Caco-2 (cell line): ENCODE measurements around the gene HLA-DMB. TPM values are rescaled to one million over a fixed set of nuclear protein-coding genes. Genes with fewer than 3 reads are reported as not detected.

Experiments used
- BruUV-seq: library from RNA; stranded (reverse); fragments of 400-500 nt; replicated peaks from 2 replicates; lab custom pipeline; 2021; lab: Mats Ljungman, UMichigan
- CTCF ChIA-PET: fragments of 300-600 bp; sonication (Branson Sonifier 250); formaldehyde crosslinking; loops from one replicate; lab custom pipeline; 2022; ENCODE audit warnings: antibody characterized with exemption; lab: Charles Lee
- POLR2A ChIA-PET: fragments of 300-600 bp; sonication (Branson Sonifier 250); formaldehyde crosslinking; loops from one replicate; lab custom pipeline; 2022; ENCODE audit warnings: antibody characterized with exemption; lab: Charles Lee
- DNase-seq, 2 experiments: peaks; one replicate each; pipeline versions ENCODE4 v3.0.0 to v3.0.0-alpha.2; 2020 to 2022
- H3K27me3 ChIP-seq: replicated peaks from 2 replicates; pipeline ENCODE4 v1.6.0; 2011; ENCODE audit warnings: low read length; ENCODE audit not compliant: control insufficient read depth, insufficient read depth
- H3K36me3 ChIP-seq: 2 replicates; pipeline ENCODE4 v1.5.1; 2011; ENCODE audit warnings: low read length; ENCODE audit not compliant: control insufficient read depth, insufficient read depth
- H3K4me1 ChIP-seq: fragments of 250-450 bp; sonication (Bioruptor Pico); 2 replicates; pipeline ENCODE4 v1.5.1; 2020; ENCODE audit warnings: mild to moderate bottlenecking
- H3K4me3 ChIP-seq: 2 replicates; pipeline ENCODE4 v1.5.1; 2011; ENCODE audit warnings: low read depth, mild to moderate bottlenecking, control low read depth, low read length
- H3K9me3 ChIP-seq: fragments of 250-450 bp; sonication (Bioruptor Pico); 2 replicates; pipeline ENCODE4 v1.5.1; 2020; ENCODE audit warnings: mild to moderate bottlenecking, moderate library complexity
- H3K27ac Mint-ChIP-seq: one replicate; pipeline ENCODE4 v1.8.0; 2022; ENCODE audit warnings: mixed read lengths; ENCODE audit not compliant: unreplicated experiment
- H3K27me3 Mint-ChIP-seq: one replicate; pipeline ENCODE4 v1.8.0; 2022; ENCODE audit warnings: mixed read lengths; ENCODE audit not compliant: insufficient read depth, unreplicated experiment
- H3K36me3 Mint-ChIP-seq: one replicate; pipeline ENCODE4 v1.8.0; 2022; ENCODE audit warnings: mild to moderate bottlenecking, mixed read lengths; ENCODE audit not compliant: insufficient read depth, unreplicated experiment
- H3K4me1 Mint-ChIP-seq: one replicate; pipeline ENCODE4 v1.8.0; 2022; ENCODE audit warnings: low read depth, mixed read lengths; ENCODE audit not compliant: unreplicated experiment
- H3K4me3 Mint-ChIP-seq: one replicate; pipeline ENCODE4 v1.8.0; 2022; ENCODE audit warnings: mild to moderate bottlenecking, moderate library complexity, mixed read lengths; ENCODE audit not compliant: unreplicated experiment
- H3K9me3 Mint-ChIP-seq: one replicate; pipeline ENCODE4 v1.8.0; 2022; ENCODE audit warnings: mixed read lengths; ENCODE audit not compliant: unreplicated experiment
- intact Hi-C: fragments of 100-400 bp; cut with micrococcal nuclease; formaldehyde crosslinking; loops from one replicate; pipeline ENCODE4 v1.10.0; 2022; ENCODE audit not compliant: unreplicated experiment
- total RNA-seq: library from RNA; stranded (reverse); gene quantifications from 2 replicates; pipeline ENCODE4 v1.2.3, GENCODE V29; 2022
- TF ChIP-seq, protein P1 (sequence below), 2 experiments: fragments of 200-600 bp in 1 of 2; IDR thresholded peaks; 1 replicate in 1 of 2; 2 replicates in 1 of 2; pipeline versions ENCODE4 v1.5.1 to v1.8.0; 2011 to 2022; ENCODE audit warnings: antibody characterized with exemption in 1 of 2, control low read depth in 1 of 2, inconsistent platforms in 1 of 2, low read depth in 1 of 2, low read length in 1 of 2, mild to moderate bottlenecking in 1 of 2, moderate library complexity in 1 of 2; ENCODE audit not compliant: insufficient read depth in 1 of 2, severe bottlenecking in 1 of 2, unreplicated experiment in 1 of 2

The HLA-DMB gene
- total RNA-seq, 1 experiment from 2014 or later, result not detected

DNA sequence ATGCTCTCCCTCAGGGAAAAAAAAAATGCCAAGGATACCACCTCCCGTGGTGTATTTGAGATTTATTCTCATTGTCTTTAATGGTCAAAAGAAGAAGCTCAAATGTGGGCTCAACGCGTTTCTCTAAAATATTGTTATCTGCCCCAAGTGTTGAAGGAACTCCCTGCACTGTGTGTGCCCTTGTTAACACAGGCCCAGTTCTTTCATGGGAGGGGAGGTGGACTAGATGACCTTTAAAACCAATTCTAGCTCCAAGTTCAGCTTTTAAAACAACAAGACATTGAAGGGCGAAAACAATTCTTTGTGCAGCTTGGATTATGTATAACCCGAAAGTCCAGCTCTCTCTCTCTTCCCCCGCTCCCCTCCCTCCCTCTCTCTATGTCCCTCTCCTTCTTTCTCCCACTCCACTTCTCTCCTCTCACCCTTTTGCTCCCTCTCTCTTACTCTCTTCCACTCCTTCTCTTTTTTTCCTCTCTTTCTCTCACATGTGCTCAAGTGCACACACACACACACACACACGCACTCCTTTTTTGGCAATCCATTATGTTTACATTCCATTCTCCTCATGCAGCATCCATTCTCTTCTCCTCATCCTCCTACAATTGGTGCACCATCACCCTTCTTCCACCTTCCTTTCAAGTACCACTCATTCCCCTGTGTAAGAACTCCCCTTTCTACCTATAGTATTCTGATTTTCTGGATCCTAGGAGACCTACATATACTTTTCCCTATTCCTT, 8.5 kb downstream of the HLA-DMB start:
- BruUV-seq, result no TSS peak
- Histone ChIP-seq H3K27me3 (no peaks in the 10 kb centered on the region), H3K9me3 (no peaks in the 10 kb centered on the region), H3K4me3 (no peak overlapping the region), H3K4me1 (no peaks in the 10 kb centered on the region), H3K36me3 (no peaks in the 10 kb centered on the region; the same call in 1 of the 2 replicates)
- Mint-ChIP-seq H3K27me3 (peaks cover 15% of the 10 kb centered on the region), H3K4me3 (no peak overlapping the region), H3K4me1 (no peaks in the 10 kb centered on the region), H3K36me3 (no peaks in the 10 kb centered on the region), H3K27ac (no peak overlapping the region), H3K9me3 (no peaks in the 10 kb centered on the region)
- intact Hi-C loops, result no loop called here
- ChIA-PET CTCF (interaction anchor here (0.7 to 1.2 kb wide), 6 partner anchors 18 to 266 kb away, joined by 3 to 7 read pairs (median 4); partner anchors contain the start of genes HLA-DMA and HLA-DQB1), POLR2A (no interaction called here)
- TF ChIP-seq, protein P1, sequence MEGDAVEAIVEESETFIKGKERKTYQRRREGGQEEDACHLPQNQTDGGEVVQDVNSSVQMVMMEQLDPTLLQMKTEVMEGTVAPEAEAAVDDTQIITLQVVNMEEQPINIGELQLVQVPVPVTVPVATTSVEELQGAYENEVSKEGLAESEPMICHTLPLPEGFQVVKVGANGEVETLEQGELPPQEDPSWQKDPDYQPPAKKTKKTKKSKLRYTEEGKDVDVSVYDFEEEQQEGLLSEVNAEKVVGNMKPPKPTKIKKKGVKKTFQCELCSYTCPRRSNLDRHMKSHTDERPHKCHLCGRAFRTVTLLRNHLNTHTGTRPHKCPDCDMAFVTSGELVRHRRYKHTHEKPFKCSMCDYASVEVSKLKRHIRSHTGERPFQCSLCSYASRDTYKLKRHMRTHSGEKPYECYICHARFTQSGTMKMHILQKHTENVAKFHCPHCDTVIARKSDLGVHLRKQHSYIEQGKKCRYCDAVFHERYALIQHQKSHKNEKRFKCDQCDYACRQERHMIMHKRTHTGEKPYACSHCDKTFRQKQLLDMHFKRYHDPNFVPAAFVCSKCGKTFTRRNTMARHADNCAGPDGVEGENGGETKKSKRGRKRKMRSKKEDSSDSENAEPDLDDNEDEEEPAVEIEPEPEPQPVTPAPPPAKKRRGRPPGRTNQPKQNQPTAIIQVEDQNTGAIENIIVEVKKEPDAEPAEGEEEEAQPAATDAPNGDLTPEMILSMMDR (IDR thresholded peaks at IDR 0.05; ENCODE audit: insufficient read depth in 1 of 2, low read depth in 1 of 2, low read length in 1 of 2, severe bottlenecking in 1 of 2, unreplicated experiment in 1 of 2), result no peak
- DNase-seq, result no peak

DNA sequence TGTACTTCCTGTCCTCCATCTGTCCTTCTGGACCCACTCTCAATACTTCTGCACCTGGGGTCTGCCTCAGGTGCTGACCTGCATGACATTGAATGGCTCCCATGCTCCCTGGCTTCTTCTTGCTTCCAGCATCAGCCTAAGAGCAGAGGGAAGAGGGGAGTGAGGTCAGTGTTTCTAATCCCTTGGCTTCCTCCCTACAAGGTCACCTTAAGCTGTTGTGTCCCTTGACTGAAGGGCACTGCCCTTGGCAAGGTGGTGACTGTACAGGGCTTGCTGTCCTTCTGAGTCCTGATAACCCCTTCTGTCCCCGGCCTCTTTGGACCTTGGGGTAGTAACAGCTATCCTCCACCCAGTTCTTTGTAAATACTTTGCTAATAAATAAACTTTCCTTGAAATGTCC, 9.6 kb downstream of the HLA-DMB start:
- no peak overlapping the region for H3K4me3 ChIP-seq
- DNase-seq, result no peak
- no peaks in the 10 kb centered on the region for H3K36me3 Mint-ChIP-seq
- intact Hi-C loops, result no loop called here
- no TSS peak for BruUV-seq
- H3K36me3 ChIP-seq, result no peaks in the 10 kb centered on the region; the same call in 1 of the 2 replicates
- H3K9me3 ChIP-seq, result no peaks in the 10 kb centered on the region
- peaks cover 10% of the 10 kb centered on the region for H3K27me3 Mint-ChIP-seq
- ChIA-PET CTCF (no interaction called here), POLR2A (no interaction called here)
- no peaks in the 10 kb centered on the region for H3K9me3 Mint-ChIP-seq
- H3K27ac Mint-ChIP-seq, result no peak overlapping the region
- H3K4me1 Mint-ChIP-seq, result no peaks in the 10 kb centered on the region
- H3K27me3 ChIP-seq, result no peaks in the 10 kb centered on the region
- H3K4me3 Mint-ChIP-seq, result no peak overlapping the region
- TF ChIP-seq, protein P1 (IDR thresholded peaks at IDR 0.05; ENCODE audit: insufficient read depth in 1 of 2, low read depth in 1 of 2, low read length in 1 of 2, severe bottlenecking in 1 of 2, unreplicated experiment in 1 of 2), result no peak
- no peaks in the 10 kb centered on the region for H3K4me1 ChIP-seq

DNA sequence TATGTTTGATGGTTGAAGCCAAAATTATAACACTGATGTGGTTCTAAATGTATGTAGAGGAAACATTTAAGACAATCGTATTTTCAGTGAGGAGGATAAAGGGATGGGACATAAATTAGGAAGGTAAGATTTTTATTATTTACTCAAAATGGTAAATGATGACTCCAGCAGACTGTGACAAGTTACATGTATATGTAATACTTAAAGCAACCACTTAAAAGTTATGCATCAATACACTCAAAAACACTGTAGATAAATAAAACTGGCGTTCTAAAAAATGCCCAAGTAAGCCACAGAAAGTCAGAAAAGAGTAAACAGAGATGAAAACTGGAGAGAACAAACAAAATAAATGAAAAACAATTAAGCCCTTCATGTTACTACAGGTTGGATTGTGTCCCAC, 18.7 kb downstream of the HLA-DMB start:
- Histone ChIP-seq H3K4me1 (peaks cover 18% of the 10 kb centered on the region), H3K4me3 (no peak overlapping the region), H3K9me3 (no peaks in the 10 kb centered on the region), H3K36me3 (no peaks in the 10 kb centered on the region), H3K27me3 (no peaks in the 10 kb centered on the region)
- Mint-ChIP-seq H3K27me3 (no peaks in the 10 kb centered on the region), H3K4me3 (no peak overlapping the region), H3K4me1 (peaks cover 21% of the 10 kb centered on the region), H3K36me3 (no peaks in the 10 kb centered on the region), H3K27ac (no peak overlapping the region), H3K9me3 (no peaks in the 10 kb centered on the region)
- TF ChIP-seq, protein P1 (IDR thresholded peaks at IDR 0.05; ENCODE audit: insufficient read depth in 1 of 2, low read depth in 1 of 2, low read length in 1 of 2, severe bottlenecking in 1 of 2, unreplicated experiment in 1 of 2), result no peak
- POLR2A ChIA-PET, result no interaction called here
- no peak for DNase-seq
- CTCF ChIA-PET, result interaction anchor here (0.5 kb wide), 1 partner anchor 51 kb away, joined by 3 read pairs; no protein-coding TSS in a partner anchor
- BruUV-seq, result no TSS peak
- intact Hi-C loops, result no loop called here
